ENCODE measurements around the gene OVOL3. TPM values are rescaled to one million over a fixed set of nuclear protein-coding genes. Genes with fewer than 3 reads are reported as not detected.

The OVOL3 gene
- total and polyA plus RNA-seq, 8 donors = 0.27 to 0.34 TPM; not detected in 6

DNA sequence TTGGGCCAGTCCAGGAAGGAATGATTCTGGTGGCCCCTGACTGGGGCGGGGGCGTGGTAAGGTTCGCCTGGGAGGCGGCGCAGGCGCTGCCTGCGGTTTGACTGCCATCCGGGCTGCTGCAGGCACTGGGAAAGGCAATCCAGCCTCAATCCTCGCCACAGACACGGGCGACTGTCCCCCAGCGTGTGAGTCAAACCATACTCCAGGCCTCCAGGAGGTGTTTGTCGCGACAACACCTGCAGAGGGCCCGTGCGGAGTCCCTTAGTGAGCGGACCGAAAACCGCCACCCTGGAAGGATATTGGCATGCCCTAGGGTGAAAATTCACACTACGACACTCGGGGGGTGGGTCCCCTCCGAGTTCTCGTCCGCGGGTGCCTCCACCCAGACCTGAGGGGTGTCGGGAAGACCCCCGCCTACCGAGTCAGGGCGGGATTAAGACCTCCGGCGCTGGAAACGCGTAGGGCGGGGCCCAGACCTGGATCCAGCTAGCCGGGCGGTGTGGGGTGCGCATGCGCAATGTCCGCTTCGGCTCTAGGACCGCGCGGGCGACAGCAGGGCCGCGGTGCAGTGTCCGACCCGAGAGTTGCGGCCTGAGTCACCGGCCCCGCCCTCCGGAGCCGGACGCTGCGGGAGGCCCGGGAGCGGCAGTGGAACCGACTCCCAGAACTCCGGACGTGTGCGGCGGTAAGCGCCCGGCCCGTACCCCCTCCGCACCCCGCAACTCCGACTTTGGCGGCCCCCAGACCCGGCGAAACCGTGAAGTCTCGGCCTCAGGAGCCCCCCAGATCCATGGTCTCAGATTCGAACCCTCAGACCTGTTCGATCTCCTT lies 28.7 kb downstream of the OVOL3 start, which contains the start of gene CAPNS1:
Gene CAPNS1 (plus strand): TSS at position 594 of the 831 bp plus-strand sequence. CDS start 946 bp downstream, outside the sequence.
- Histone ChIP-seq H3K27me3 (no peaks in the 10 kb centered on the region), H3K4me1 (peaks cover 5 to 45% of the 10 kb centered on the region in 2 donors), H3K27ac (peak within 1 kb of the TSS; percentile 91 to 96), H3K36me3 (peaks cover 0 to 31% of the 10 kb centered on the region in 2 donors), H3K9me3 (no peaks in the 10 kb centered on the region), H3K4me3 (peak within 1 kb of the TSS; percentile 87 to 96)
- DNase-seq (peak; percentile 97 to 100 (median 98)), ATAC-seq (peak; percentile 91)
- TF ChIP-seq, protein P1, sequence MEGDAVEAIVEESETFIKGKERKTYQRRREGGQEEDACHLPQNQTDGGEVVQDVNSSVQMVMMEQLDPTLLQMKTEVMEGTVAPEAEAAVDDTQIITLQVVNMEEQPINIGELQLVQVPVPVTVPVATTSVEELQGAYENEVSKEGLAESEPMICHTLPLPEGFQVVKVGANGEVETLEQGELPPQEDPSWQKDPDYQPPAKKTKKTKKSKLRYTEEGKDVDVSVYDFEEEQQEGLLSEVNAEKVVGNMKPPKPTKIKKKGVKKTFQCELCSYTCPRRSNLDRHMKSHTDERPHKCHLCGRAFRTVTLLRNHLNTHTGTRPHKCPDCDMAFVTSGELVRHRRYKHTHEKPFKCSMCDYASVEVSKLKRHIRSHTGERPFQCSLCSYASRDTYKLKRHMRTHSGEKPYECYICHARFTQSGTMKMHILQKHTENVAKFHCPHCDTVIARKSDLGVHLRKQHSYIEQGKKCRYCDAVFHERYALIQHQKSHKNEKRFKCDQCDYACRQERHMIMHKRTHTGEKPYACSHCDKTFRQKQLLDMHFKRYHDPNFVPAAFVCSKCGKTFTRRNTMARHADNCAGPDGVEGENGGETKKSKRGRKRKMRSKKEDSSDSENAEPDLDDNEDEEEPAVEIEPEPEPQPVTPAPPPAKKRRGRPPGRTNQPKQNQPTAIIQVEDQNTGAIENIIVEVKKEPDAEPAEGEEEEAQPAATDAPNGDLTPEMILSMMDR (IDR thresholded peaks at IDR 0.05) = no peak
- intact Hi-C loops (cut with DNase I) = no loop called here

DNA sequence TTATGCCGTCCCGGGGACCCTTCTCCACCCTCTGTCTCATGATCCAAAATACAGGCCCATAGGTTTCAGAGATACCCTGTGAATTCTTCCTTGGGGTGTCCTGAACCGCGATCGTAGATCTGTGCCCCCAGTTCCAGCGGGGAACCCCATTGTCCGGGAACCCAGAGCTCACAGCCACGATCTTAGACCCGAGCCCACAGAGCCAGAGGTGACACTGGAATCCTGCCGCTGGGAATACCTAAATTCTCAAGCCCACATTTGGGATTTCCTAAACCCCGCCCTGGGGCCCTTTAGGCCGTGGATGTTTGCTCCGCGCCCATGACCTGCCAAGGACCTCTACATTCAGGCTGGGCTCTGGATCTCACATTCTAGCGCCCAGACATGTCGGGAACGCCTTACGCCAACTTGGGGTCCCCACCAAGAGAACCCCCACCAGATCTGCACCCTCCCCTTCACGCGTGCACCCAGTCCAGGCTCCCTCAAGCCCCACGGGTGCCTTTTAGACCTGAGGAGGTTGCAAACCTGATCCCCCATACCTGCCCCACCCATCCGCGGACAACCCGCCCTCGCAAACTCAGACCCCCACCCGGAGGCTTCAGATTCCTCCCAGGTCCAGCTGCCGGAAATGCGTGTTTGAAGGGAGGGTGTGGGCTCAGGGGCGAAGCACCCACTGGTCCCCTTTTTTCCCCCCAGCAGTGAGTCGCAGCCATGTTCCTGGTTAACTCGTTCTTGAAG lies 29.5 kb downstream of the OVOL3 start:
- TF ChIP-seq, protein P1 (IDR thresholded peaks at IDR 0.05) = no peak
- Histone ChIP-seq H3K27me3 (no peaks in the 10 kb centered on the region), H3K4me1 (peaks cover 5 to 45% of the 10 kb centered on the region in 2 donors), H3K36me3 (peaks cover 0 to 39% of the 10 kb centered on the region in 2 donors), H3K4me3 (peak overlapping the region; percentile 87 to 96), H3K9me3 (no peaks in the 10 kb centered on the region), H3K27ac (peak overlapping the region; percentile 91 to 96)
- intact Hi-C loops (cut with DNase I) = no loop called here
- DNase-seq = peak; percentile 35 to 71 (median 64)
- ATAC-seq = peak; percentile 10

DNA sequence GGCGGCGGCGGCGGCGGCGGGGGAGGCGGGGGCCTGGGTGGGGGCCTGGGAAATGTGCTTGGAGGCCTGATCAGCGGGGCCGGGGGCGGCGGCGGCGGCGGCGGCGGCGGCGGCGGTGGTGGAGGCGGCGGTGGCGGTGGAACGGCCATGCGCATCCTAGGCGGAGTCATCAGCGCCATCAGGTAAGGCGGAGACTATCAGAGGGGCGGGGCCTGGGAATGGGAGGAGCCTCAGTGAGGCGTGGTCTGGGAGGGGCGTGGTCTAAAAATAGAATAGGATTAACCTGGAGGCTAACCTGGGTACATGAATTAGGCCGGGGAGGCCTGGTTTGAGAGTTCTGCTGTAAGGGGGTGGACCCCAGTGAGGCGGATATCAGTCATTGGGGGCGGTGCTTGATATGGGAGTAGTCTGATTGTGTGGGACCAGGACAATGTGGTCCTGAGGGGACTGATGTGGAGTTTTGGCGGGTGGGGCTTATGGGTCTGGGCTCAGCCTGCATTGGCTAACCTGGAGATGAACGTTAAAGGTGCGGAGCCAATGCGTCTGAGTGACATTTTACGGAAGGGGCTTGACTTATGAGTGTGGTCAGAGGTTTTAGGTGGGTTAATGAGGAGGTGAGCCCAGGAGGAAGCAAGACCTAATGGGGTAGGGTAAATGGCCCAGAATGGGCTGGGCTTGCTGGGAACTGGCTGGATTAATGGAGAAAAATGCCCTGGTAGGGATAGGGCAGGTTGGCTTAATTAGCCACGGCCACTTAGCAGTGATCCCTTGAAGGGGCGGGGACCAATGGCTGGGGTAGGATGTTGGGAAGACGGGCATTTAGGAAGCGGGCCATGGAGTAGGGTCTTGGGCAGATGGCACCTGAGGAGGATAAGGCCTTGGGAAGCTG lies 30.3 kb downstream of the OVOL3 start:
- H3K27ac ChIP-seq = peak overlapping the region; percentile 91 to 96
- intact Hi-C loops (cut with DNase I) = no loop called here
- TF ChIP-seq, protein P1 (IDR thresholded peaks at IDR 0.05) = no peak
- peak overlapping the region; percentile 87 to 96 for H3K4me3 ChIP-seq
- ATAC-seq (peak; percentile 67), DNase-seq (peak; percentile 49 to 93 (median 85))
- H3K9me3 ChIP-seq = no peaks in the 10 kb centered on the region
- H3K27me3 ChIP-seq = no peaks in the 10 kb centered on the region
- H3K4me1 ChIP-seq = peaks cover 5 to 42% of the 10 kb centered on the region in 2 donors
- peaks cover 0 to 47% of the 10 kb centered on the region in 2 donors for H3K36me3 ChIP-seq

DNA sequence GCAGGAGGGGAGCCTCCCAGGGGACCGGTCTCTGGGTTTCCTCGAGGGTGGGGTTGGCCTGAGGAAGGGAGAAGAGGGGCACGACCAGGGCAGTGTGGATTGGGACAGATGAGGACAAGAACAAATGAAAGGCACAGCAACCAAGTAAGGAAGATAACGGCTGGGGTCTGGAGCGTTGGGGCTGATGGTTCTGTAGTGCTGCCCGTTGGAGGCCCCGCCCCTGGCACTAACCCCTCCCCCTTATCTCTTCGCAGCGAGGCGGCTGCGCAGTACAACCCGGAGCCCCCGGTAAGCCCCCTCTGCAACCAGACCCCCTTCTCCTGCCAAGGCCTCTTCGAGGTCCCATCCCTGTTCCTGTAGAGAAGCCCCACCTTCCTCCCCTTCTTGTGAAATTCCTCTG lies 31.1 kb downstream of the OVOL3 start:
- intact Hi-C loops (cut with DNase I) = no loop called here
- TF ChIP-seq, protein P1 (IDR thresholded peaks at IDR 0.05) = no peak
- ATAC-seq (no peak), DNase-seq (peak in 1 of 4 donors; percentile 55)
- no peak overlapping the region for H3K27ac ChIP-seq
- H3K36me3 ChIP-seq = peaks cover 0 to 55% of the 10 kb centered on the region in 2 donors
- H3K27me3 ChIP-seq = no peaks in the 10 kb centered on the region
- no peak overlapping the region for H3K4me3 ChIP-seq
- H3K4me1 ChIP-seq = peaks cover under 1 to 35% of the 10 kb centered on the region in 2 donors
- H3K9me3 ChIP-seq = no peaks in the 10 kb centered on the region

Measured in left lung (tissue), 10 donors.